ENCODE data around the gene PBOV1. TPM values are rescaled to one million over a fixed set of nuclear protein-coding genes. Genes with fewer than 3 reads are reported as not detected.
"Not testable (repeated sequence)": the region's sequence is repeated elsewhere in the genome, so short reads cannot be mapped to it uniquely, and the experiment has no call there.

PBOV1 gene
- total RNA-seq, 1 donor from 2014 or later: not detected

DNA sequence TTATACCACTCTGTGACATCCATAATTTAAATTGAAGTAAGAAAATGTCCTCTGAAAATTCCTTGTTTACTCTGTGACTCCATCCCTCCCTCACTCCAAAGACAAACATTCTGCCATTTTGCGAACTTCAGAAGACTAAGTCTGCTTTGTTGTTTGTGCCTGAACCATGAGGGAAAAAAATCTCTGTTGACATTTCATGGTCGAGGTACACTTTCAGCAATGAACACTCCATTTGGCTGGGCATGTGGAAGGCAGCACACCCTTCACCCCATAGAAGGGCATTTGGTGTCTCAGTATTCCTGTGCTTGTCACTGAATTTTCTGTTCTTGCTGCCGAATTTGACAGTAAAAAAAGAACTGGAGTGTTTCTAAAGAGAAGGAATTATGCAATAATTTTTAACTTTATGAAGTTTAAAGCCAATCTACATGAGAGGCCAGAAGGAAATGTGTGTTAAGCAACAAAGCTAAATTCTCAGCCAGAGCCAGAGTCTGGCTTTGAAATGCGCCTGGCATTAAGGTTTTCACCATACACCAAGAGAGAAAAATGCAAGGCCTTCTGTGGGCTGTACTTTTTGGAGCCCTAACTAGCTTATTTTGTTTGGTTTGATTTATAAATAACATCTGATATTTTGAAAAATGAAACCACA lies 4.7 kb upstream of the PBOV1 start:
- Histone ChIP-seq H3K4me3 (ENCODE audit: low read depth, low read length) (no peak overlapping the region), H3K36me3 (ENCODE audit: control insufficient read depth, insufficient read depth, low read length) (no peaks in the 10 kb centered on the region), H3K27me3 (ENCODE audit: control insufficient read depth, insufficient read depth, low read length) (no peaks in the 10 kb centered on the region)
- TF ChIP-seq, protein P1, sequence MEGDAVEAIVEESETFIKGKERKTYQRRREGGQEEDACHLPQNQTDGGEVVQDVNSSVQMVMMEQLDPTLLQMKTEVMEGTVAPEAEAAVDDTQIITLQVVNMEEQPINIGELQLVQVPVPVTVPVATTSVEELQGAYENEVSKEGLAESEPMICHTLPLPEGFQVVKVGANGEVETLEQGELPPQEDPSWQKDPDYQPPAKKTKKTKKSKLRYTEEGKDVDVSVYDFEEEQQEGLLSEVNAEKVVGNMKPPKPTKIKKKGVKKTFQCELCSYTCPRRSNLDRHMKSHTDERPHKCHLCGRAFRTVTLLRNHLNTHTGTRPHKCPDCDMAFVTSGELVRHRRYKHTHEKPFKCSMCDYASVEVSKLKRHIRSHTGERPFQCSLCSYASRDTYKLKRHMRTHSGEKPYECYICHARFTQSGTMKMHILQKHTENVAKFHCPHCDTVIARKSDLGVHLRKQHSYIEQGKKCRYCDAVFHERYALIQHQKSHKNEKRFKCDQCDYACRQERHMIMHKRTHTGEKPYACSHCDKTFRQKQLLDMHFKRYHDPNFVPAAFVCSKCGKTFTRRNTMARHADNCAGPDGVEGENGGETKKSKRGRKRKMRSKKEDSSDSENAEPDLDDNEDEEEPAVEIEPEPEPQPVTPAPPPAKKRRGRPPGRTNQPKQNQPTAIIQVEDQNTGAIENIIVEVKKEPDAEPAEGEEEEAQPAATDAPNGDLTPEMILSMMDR (IDR thresholded peaks at IDR 0.05; ENCODE audit: insufficient read depth, low read length, severe bottlenecking): no peak
- FAIRE-seq (no peak), DNase-seq (ENCODE audit: low read depth) (no peak)

DNA sequence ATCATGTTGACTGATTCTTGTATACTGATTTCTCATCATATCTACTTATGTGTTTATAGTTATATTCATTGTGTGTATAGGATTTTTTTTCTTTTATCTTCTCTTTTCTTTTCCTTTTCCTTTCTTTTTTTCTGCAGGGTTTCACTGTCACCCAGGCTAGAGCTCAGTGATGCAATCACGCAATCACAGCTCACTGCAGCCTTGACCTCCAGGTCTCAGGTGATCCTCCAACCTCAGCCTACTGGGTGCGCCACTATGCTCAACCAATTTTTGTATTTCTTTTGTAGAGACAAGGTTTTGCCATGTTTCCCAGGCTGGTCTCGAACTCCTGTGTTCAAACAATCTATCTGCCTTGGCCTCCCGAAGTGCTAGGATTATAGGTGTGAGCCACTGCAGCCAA lies 1.6 kb upstream of the PBOV1 start:
- Histone ChIP-seq H3K4me3 (ENCODE audit: low read depth, low read length) (no peak overlapping the region), H3K36me3 (ENCODE audit: control insufficient read depth, insufficient read depth, low read length) (no peaks in the 10 kb centered on the region), H3K27me3 (ENCODE audit: control insufficient read depth, insufficient read depth, low read length) (no peaks in the 10 kb centered on the region)
- no peak for FAIRE-seq
- DNase-seq (ENCODE audit: low read depth): no peak
- TF ChIP-seq, protein P1 (IDR thresholded peaks at IDR 0.05; ENCODE audit: insufficient read depth, low read length, severe bottlenecking): no peak

DNA sequence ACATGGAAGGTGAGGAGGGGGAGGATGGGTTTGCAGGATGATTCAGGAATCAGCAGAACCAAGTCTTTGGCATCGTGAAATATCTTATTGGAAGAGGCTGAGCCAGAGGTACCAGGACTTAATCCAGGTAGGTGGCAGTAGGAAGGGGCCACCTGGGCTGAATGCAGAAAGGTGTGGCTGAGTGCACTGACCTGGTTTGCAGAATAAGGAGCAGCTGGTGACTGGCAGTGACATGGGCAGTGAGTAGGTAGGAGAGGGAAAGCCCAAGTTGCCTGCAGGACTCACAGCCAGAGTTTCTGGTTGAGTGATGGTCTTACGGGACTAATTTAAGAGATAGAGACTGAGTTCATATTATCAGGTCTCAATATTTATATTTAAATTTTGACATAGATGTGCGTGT lies 1.1 kb upstream of the PBOV1 start:
- FAIRE-seq (no peak), DNase-seq (ENCODE audit: low read depth) (no peak)
- H3K4me3 ChIP-seq (ENCODE audit: low read depth, low read length): no peak overlapping the region
- no peaks in the 10 kb centered on the region for H3K36me3 ChIP-seq (ENCODE audit: control insufficient read depth, insufficient read depth, low read length)
- no peaks in the 10 kb centered on the region for H3K27me3 ChIP-seq (ENCODE audit: control insufficient read depth, insufficient read depth, low read length)
- TF ChIP-seq, protein P1 (IDR thresholded peaks at IDR 0.05; ENCODE audit: insufficient read depth, low read length, severe bottlenecking): no peak

DNA sequence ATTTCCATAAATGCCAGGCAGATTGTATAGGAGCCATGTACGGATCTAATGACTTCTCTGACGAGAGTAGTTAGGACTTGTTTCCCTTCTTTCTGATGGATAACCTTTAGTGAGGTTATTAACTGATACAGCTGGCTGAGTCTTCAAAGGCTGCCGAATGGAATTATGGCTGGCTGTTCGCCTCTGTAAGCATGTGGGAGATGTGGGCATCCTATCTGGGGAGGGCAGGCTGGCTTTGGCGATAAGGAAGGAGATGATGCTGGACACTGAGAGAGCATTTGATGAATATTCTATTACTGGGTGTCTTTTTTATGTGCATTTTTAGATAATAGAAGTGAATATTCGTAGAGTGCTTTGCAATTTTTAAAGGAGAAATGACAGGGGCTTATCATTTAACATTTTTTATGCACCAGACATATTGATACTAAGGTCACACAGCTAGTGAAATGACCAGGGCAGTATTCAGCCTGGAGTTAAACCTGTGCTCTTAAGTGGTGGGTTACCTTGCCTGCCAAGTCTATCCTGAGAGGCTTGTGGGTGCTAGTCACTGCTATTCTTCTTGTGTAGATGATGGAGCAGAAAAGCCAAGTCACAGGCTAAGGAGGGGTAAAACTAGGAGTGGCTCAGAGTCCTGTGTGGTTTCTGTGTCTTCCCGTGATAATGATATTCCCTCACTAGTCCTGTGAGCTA lies 3.1 kb downstream of the PBOV1 start:
- no peak for FAIRE-seq
- TF ChIP-seq, protein P1 (IDR thresholded peaks at IDR 0.05; ENCODE audit: insufficient read depth, low read length, severe bottlenecking): no peak
- DNase-seq (ENCODE audit: low read depth): no peak
- Histone ChIP-seq H3K4me3 (ENCODE audit: low read depth, low read length) (no peak overlapping the region), H3K27me3 (ENCODE audit: control insufficient read depth, insufficient read depth, low read length) (no peaks in the 10 kb centered on the region), H3K36me3 (ENCODE audit: control insufficient read depth, insufficient read depth, low read length) (no peaks in the 10 kb centered on the region)

DNA sequence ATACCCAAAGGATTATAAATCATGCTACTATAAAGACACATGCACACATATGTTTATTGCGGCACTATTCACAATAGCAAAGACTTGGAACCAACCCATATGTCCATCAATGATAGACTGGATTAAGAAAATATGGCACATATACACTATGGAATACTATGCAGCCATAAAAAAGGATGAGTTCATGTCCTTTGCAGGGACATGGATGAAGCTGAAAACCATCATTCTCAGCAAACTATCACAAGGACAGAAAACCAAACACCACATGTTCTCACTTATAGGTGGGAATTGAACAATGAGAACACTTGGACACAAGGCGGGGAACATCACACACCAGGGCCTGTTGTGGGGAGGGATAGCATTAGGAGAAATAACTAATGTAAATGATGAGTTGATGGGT lies 5.8 kb downstream of the PBOV1 start:
- H3K4me3 ChIP-seq (ENCODE audit: low read depth, low read length); H3K27me3 ChIP-seq (ENCODE audit: control insufficient read depth, insufficient read depth, low read length); DNase-seq (ENCODE audit: low read depth); FAIRE-seq; H3K36me3 ChIP-seq (ENCODE audit: control insufficient read depth, insufficient read depth, low read length): not testable (repeated sequence)

DNA sequence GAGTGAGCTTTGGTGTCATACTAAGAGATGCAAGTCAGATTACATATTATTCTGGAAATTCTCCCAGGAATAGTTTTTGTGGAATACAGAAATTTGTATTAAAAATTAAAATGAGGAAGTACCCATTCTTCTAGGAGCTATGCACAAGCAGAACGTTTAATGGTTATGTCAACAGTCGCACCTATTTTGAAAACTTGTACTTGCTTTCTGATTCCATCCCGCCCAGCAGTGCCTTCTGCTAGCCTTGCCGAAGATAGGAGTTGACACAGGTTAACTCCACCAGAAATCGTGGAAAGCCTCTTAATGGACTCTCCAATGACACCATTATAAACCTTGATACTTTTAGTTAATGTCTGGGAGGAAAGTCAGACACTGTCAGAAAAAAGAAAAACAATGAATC lies 6.7 kb downstream of the PBOV1 start:
- FAIRE-seq (no peak), DNase-seq (ENCODE audit: low read depth) (no peak)
- Histone ChIP-seq H3K27me3 (ENCODE audit: control insufficient read depth, insufficient read depth, low read length) (no peaks in the 10 kb centered on the region), H3K4me3 (ENCODE audit: low read depth, low read length) (no peak overlapping the region), H3K36me3 (ENCODE audit: control insufficient read depth, insufficient read depth, low read length) (no peaks in the 10 kb centered on the region)
- TF ChIP-seq, protein P1 (IDR thresholded peaks at IDR 0.05; ENCODE audit: insufficient read depth, low read length, severe bottlenecking): no peak
